ENCODE data around the gene POLG.

POLG gene

GRCh38 chr15:89353991-89354390, 19.4 kb upstream of the POLG start:
- DNase-seq = no peak

DNA sequence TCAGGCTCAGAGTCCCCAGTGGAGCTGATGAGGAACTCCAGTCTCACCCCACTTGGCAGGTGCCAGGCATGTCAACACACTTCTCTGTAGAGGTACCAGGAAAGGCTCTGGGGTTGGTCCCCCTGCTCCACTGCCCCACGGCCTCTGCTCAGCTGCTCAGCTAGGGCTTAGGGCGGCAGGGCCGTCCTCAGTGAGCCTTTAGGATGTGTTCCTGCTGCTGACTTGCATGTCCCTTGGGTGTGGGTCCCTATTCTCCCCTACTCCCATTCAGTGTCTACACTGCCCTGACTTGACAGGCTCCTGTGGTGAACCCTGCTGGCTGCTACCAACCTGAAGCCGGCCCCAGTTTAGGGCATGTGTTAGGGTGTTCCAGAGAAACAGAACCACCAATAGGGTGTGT, 17.9 kb upstream of the POLG start:
- DNase-seq = no peak

GRCh38 chr15:89349206-89349558, 14.6 kb upstream of the POLG start:
- DNase-seq = no peak

DNA sequence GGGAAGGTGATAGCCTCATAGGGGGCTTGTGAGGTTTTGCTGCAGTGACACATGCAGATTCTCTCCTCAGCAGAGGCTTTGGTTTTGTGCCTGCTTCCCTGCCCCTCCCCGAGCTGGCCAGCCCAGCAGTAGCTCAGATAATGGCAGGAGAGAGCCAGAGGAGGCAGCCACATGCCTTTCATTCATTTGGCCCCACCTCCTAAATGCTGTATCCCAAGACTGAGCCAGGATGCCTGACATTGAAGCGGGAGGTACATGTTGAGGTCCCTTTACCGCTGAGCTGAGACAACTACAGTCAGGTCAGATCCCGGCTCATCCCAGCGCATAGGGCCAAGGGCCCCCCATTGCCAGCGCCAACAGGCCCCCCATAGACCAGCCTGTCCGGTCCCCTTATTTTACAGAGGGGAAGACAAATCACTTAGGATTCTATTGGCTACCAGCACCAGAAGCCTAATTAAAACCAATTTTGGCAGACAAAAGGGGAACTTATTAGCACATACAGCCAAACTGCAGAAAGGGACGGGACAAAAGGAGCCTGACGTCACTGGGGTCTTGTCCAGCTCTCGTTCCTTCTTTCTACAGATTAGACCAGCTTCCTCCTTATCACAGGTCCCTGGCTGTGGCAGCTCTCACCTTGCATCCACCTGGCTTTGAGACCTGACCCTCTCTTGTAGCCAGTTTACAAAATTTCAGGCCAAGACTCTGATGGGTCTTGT, 12.1 kb upstream of the POLG start:
- no peak for DNase-seq

DNA sequence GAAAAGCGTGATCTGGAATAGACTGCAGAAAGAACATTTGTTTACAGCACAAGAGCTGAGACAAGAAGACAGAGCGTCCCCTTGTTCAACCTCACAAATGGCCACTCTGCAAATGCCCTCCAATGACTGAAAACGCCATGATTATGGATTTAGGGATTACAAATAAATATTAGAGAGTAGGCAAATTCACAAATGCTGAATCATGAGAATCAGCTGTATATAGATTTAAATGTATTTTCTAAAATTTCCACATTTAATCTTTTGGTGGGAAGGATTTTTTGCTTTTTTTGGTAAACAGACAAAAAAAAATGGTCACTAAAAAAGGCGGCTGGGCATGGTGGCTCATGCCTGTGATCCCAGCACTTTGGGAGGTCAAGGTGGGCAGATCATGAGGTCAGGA, 10.6 kb upstream of the POLG start:
- no peak for DNase-seq

DNA sequence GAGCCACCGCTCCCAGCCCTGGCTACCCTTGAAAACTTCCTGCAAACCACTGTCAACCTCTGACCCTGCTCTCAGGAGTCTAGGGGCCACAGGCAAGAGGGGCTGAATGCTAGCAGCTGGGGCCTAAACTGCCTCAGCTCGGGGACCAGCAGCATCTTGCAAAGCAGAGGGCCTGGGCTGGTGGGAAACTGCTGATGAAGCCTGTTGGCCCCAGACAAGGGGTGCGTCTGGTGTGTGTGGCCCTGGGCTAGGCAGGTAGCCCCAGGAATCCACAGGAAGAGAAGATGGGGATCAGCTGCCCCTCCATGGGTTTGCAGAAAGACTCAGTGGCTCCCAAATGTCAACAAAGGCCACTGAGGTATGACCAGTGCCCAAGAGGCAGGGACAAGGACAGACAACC, 8.2 kb upstream of the POLG start:
- DNase-seq = no peak

DNA sequence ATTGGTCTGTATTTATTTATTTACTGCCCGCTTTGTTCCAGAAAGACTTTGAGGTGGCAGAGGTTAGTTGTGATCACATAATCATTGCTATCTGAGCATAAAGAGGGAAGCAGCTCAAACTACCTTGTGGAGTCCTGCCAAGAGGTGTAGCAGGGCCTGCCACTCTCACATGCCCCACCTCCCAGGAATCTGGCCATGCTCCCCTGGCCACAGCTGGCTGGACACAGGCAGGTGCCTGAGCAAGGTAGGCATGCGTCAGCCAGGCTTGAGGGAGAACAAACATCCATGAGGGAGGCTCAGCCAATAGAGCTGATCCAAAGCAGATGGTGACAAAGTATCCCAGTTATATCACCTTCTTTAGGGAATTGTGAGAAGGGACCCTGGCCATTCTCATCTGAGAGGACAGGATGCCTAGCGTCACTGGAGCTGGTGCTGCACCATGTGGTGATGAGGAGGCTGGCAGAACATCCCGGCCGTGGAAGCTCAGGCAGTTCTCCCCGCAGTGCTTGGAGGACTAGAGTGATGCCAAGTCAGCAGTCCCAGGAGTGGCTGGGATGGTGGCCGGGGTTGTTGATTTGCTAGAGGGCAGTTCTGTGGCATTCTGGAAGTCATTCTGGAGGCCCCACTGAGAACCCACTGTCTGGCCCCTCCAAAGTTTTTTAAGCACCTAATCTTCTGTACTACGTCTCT, 6.8 kb upstream of the POLG start:
- DNase-seq = no peak

- DNase-seq = no peak
Measured at GRCh38 chr15:89340573-89340972, 5.9 kb upstream of the POLG start.

DNA sequence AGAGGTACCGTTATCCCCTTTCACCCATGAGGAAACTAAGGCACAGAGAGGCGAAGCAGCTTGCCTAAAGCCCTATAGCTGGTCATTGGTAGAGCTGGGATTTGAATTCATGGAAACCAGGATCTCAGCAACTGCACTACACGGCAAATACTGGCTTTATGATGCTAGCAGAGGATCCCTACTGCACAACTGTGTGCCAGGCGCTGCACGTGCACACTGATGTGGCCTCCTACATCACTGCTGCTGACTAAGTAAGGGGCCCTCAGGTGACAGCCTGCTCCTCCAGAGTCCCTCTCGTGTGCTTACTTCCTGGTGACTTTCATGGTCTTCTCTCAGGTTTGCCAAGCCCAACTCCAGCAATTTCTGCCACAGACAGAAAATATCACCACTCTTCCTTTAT, 3.4 kb upstream of the POLG start:
- no peak for DNase-seq

DNA sequence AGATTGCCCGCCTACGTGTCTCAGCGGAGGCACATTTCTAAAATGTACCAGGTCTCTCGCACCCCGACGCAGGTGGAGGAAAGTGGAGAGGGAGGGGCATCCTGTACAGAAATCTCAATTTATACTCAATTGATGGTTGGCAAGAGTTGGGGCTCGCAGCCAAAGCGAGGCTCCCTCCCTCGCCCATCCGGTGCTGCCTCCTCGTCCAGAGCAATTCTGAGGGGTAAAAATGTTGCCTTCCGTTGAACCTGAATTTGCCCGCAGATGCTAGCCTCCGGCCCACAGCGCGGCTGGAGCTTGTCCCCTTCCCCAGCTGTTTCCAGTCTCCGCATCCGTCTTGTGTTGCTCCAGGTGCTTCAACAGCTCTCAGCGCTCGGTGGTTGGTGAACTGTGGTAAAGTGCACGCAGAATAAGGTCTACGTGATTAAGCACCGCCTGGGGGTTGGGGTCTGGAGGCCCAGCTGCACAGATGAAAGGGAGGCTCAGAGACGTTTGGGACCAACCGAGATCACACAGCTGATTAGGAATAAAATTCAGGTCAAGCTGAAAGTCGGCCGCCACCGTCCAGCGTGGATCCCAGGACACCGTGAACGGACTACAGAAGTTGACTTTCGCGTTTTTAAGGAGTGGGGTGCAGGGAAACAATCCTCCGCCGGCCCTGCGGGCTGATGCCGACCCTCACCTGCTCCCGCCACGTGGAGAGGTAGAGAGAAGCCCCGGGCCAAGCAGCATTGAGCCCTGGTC, 846 bp upstream of the POLG start:
- no peak for DNase-seq

DNA sequence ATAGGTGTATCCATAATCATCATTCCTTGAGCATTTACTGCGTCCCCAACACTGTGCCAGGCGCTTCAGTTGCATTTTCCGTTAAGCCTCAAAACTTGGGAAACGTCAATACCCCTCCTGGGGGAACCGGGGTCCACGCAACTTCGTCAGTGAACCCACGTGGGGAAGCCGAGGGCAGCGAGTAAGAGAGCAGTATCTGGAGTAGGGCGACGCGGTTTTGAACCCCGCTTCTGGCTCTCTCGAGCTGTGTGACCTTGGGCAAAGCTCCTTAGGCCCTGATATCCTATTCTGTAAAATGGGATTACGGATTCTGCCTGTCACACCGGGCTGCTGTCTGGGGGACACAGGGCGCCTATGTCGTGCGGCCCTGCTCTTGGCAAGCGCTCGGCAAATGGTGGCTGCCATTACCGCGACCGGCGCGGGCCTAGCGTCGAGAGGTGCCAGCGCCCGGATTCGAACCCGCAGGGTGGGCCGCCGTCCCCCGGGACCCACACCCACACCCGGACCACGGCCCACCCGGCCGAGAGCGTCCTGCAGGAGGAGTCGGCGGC, 590 bp downstream of the POLG start:
- no peak for DNase-seq

DNA sequence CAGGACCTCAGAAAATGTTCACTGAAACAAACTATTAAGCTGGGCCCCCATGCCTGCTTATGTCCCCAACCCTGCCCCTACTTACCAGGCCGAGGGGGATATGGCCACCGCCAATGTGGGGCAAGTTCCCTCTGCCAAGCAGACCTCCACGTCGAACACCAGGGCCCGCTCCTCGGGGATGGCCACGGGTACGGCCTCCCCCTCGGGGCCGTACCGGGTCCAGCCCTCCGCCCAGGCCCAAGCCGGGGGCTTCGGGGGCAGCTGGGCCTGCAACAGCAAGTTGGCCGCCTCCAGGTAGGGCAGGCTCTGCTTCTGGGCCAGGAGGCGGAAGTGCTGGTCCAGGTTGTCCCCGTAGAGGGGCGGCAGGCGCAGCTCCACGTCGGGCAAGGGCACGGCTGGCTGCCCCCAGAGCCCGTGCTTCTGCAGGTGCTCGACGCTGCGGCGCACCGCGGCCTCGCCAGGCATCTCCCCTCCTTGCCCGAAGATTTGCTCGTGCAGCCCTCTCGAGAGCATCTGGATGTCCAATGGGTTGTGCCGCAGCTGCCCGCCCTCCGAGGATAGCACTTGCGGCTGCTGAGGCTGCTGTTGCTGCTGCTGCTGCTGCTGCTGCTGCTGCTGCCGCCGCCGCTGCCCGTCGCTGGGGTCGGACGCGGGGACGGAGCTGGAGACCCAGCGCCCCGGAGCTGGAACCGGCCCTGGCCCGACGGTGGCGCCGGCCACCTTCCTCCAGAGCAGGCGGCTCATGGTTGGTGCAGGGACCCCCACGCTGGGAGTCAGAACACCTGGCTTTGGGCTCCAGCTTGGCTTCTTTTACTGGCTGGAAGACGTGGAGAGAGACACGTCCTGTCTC, 1.4 kb downstream of the POLG start:
- DNase-seq = no peak

DNA sequence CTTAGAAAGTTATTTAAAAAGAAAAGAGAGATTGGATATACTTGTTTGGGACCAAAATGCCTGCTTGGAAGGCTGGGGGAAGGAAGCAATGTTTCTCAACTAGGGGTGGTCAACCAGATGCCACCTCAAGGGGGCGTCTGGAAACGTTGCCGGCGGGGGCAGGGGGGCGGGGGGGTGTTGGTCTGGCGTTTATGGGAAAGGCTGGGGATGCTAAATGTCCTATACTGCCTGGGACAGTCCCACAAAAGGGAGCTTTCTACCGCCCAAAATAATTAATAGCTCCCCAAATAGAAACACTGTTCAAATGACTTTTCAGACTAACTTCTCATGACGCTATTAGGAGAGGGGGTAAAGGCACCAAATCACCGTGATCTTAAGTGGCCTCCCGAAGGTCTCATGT, 2.2 kb downstream of the POLG start:
- no peak for DNase-seq

- DNase-seq = no peak
Measured at GRCh38 chr15:89330881-89331595, 3.6 kb downstream of the POLG start.

DNA sequence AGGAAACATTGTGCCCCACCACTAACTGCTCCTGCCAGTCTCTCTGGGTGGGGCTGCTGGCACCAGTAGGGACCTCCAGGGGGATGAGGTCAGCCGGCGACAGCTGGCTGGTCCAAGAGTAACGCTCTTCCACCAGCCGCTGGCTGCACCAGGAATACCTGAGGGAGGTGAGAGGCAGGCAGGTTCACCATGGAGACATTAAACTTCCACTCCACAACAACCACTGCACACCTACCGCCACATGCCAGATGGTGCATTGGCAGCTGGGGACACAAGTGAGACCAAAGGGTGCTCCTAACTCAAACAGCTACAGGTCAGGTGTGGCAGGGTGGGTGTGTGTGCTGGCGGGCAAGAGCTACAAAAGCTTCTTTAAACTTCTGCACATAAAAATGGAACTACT, 4.5 kb downstream of the POLG start:
- DNase-seq = no peak

- DNase-seq = no peak
Measured at GRCh38 chr15:89329329-89330084, 5.1 kb downstream of the POLG start.

DNA sequence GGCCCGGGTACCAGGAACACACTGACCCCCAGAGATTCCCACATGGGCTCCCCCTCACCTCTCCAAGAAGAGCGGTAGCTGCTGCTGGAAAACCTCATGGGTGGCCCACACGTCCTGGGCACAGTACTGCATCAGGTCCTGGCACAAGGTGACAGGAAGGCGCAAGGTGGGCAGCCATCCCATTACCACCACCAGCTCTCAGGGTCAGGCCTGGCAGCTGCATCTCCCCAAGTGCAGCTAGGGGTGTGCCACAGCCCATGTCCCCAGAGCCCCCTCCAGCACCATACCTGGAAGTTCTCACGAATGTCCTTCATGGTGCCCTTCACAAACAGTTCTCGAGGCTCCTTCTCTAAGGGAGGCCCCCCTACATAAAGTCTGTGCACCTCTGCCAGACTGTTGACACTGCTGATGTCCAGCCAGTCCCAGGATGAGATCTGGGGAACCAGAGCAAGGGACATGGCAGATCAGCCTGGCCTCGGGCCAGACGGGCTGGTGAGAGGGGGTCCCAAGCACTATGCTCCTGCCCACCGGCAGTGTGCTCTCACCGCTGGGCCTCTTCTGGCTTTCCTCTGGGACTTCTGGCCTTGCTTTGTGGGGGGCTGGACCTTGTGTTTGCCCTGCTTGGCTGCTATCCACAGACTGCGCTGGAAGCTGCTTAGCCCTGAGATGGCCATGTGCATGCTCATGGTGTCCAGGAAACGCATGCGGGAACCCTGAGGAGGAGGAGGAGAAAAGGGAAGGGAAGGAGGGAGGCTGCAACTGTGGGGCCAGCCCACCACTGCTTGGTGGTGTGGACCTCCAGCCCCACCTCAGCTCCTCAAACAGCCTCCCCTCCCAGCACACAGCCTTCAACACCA, 6.0 kb downstream of the POLG start:
- no peak for DNase-seq

DNA sequence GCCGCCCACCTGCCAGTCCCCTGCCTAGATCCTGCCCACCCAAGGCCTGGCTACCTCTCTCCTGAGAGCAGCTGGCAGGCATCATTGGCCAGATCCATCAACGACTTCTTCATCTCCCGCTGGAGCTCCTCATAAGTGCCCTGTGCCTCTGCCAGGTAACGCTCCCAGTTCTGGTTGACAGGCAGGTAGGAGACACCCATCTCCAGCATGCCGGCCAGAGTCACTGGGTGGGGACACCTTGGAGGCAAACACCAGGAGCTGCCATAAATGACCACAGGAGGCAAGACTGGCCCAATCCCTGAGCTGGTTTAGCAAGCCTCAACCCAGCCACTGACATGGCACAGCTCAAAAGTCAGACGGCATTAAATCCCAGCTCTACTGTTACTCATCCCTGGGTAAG, 7.5 kb downstream of the POLG start:
- DNase-seq = no peak

GRCh38 chr15:89326316-89326715, 8.3 kb downstream of the POLG start:
- no peak for DNase-seq

DNA sequence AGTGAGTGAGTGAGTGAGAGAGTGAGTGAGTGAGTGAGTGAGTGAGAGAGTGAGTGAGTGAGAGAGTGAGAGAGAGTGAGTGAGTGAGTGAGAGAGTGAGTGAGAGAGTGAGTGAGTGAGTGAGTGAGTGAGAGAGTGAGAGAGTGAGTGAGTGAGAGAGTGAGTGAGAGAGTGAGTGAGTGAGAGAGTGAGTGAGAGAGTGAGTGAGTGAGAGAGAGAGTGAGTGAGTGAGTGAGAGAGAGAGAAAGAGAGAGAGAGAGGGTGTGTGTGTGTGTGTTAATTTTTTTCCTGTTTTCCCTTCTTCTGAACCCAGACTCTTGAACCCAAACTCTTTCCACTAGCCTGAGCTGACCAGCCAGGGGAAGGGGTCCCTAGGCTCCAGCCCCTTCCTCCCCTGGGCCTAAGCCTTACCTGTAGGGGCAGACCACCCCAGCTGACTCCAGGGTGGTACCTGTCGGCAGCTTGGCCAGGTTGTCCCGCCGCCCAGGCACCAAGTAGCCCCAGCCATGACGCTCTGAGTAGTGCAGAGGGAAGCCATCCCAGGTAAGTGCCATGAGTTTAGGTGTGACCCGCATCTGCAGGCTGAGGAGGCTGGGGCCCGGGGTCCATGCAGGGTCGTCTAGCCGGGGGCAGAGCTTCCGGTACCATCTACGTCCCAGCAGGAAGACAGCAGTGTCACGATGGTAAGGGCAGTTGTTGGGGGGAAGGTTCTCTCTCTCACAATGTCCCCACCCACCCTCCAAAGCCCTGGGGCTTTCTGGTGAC, 9.4 kb downstream of the POLG start:
- DNase-seq = no peak
